Measurements from ENCODE around the gene IL17REL.
"Not testable (repeated sequence)": the region's sequence is repeated elsewhere in the genome, so short reads cannot be mapped to it uniquely, and the experiment has no call there.

GRCh38 chr22:49981799-49982198 is 30.8 kb downstream of the IL17REL start:
- not testable (repeated sequence) for TF ChIP-seq EZH2phosphoT487 (IDR thresholded peaks at IDR 0.05; ENCODE audit: borderline replicate concordance); CTCF (conservative IDR thresholded peaks at IDR 0.05; ENCODE audit: low read length)
